HT1080 (cell line): Measurements from ENCODE around the gene CSPG5. TPM values are rescaled to one million over a fixed set of nuclear protein-coding genes. Genes with fewer than 3 reads are reported as not detected.

ENCODE experiments used
- DNase-seq: peaks from one replicate; pipeline ENCODE4 v3.0.0-alpha.2; 2015; ENCODE audit warnings: low read depth
- total RNA-seq: library from RNA; depleted of rRNA; stranded (reverse); fragments of >200 nt; shearing (Covaris generic); gene quantifications from 2 replicates; pipeline ENCODE4 v1.2.3, GENCODE V29; 2014

Gene CSPG5
- total RNA-seq, 1 experiment from 2014 or later: 0.93 TPM

DNA sequence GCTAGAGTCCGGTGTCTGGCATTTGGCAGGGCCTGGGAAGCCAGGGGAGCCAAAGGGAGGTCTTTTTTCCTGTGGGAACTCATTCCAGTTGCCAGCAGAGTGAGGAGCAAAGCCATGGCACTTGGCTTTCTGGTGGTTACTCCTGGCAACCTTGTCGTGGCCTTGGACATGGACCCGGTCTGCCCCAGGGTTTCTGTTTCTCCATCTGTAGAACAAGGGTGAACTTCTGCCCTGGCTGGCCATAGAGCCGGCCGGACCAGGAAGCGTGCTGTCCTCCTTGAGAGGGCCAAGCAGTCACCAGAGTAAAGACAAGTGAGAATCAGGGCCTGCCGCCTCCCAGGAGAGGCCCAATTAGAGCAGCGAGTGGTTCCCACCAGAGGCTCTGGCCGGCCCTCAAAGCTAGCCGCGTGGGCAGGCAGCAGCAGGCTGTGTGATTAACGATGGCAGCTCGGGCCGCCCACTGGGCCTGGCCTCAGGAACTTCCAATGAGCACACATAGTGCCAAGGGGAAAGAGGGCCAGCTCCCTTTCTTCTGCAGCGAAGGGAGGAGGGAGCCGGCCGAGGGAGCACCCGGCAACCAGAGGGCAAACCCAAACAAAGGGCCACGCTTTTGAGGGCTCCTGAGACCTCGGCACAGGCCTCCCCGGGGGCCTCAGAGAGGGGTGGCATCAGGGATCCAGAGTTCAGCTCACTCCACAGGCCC lies 36.0 kb downstream of the CSPG5 start:
- no peak for DNase-seq

DNA sequence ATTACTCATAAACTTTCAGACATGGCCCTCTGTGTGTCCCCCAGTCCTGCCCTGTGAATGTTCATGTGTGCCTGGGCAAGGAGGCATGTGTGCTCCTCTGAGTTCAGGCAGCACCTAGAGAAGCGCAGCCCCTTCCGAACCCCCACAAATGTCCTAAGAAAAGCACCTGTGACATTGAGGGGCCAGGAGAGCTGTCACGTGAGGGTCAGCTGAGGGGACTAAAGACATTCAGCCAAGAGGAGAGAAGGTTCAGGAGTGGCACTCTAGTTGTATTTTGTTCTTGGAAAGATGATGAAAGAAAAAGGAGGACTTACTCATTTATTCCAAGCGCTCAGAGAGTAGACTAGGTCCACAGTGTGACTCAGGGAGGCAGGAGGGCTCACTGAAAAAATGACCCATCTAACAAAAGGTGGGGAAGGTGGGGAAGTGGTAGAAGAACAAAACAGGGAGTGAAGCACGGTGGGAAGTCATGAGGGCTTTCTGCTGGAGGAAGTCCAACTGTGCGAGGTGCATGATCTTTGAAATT lies 37.0 kb downstream of the CSPG5 start:
- no peak for DNase-seq

DNA sequence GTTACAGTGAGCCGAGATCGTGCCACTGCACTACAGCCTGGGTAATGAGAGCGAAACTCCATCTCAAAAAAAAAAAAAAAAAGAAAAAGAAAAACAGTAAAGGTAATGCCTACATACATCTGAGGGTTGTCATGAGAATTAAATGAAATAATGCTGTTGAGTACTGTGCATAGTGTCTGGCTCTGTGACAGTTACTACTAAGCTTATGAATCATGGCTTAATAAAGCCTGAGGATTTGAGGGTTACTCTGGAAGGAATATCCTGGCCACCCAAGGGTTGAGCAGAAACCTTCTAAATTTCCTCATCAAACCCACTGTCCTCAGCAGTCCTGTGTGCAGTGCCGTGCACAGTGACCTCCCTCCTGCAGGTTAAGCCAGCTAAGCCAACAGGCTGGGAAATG lies 38.4 kb downstream of the CSPG5 start:
- no peak for DNase-seq

DNA sequence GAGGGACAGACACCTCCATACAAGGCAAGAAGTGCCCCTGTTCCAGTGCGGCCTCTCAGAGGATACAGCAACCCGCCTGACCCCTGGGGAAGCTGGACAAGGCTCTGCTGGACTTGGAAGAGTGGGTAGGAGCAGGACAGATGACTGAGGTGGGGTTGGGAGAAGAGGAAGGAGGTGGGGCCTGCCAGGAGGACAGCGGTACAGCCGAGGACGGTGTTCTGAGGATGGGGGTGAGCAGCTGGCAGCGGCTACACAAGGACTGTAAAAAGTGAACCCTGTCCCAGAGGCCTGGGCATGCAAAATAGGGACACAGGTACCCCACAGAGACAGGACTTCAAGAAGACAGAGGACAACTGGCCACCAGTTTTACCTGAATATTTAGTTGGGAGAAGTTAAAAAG lies 41.7 kb downstream of the CSPG5 start:
- DNase-seq: no peak

DNA sequence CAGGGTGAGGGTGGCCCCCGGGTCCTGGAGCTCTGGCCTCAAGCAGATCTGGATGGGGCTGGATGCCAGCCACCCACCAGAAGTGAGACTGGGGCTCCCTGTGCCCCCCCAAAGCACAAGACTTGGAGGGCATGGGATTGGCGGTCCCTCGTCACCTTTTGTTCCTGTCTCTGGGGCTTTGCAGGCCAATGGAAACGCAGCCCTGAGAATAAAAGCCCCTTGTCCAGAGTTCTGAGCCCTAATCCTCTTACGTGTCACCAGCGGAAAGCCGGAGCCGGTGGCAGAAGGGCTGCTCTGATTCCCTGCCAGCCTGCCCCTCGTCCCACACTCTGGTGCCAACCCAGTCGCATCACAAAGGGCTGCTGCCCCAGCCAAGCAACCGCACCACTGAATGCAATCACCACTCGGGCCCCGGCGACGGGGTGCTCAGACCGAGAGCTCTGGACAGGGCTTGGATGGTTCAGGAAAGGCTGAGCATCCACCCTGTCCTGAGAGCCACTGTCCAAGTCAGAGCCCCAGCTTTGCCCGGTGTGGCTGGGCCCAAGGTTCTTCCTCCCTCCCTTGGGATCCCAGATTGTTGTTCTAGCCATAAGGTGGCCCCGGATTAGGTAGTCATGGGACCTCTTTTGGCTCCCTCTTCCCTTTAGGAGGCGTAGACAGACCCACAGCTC lies 42.3 kb downstream of the CSPG5 start:
- DNase-seq: no peak

DNA sequence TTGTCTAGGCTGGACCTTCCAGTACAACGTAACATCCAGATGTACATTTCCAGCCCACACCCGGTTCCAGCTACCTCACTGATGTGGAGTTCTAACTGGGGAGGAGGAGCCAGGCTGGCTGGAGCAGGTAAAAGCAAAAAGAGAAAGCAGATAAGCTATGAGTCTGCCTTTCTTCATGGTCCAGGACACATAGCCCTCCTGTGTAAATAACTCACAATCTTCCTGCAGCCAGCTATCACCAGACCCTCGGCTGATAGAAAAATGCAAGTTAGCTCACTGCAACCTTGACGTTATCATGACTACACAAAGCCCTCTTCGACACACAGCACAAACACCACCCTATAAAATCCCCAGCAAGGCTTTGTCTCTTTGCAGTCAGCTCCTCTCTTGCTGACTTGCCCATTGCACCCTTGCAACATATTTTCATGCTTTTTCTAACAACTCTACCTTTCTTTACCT lies 44.6 kb downstream of the CSPG5 start:
- no peak for DNase-seq

DNA sequence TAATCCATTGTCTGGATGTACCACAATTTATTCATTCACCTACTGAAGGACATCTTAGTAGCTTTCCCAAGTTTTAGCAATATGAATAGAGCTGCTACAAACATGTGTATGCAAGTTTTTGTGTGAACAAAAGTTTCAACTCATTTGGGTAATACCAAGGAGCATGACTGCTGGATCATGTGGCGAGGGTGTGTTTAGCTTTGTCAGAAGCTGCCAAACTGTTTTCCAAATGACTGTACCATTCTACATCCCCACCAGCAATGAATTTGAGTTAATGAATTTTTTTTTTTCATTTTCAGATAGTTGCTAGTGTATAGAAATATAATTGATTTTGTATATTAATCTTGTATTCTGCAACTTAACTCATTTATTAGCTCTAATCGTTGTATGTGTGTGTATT lies 45.2 kb downstream of the CSPG5 start:
- no peak for DNase-seq

DNA sequence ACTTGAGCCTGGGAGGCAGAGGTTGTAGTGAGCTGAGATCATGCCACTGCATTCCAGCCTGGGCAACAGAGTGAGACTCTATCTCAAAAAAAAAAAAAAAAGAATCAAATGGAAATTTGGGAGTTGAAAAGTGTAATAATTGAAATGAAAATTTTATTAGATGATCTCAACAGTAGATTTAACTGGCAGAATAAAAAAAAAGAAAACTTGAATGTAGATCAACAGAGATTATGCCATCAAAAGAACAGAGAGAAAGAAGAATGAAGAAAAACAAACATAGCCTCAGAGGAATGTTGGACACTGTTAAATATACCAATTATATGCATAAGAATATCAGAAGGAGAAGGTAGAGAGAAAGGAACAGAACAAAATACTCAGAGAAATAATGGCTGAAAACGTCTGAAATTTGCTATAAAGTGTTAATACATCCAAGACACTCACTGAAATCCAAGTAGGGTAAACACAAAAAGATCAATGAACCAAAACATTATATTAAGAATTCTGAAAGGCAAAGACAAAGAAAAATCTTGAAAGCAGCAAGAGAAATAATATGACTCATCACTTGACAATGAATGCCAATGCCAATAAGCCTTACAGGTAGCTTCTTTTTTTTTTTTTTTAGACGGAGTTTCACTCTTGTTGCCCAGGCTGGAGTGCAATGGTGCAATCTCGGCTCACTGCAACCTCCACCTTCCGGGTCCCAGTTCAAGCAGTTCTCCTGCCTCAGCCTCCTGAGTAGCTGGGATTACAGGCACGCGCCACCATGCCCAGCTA lies 50.5 kb downstream of the CSPG5 start:
- DNase-seq: peak; percentile 26

DNA sequence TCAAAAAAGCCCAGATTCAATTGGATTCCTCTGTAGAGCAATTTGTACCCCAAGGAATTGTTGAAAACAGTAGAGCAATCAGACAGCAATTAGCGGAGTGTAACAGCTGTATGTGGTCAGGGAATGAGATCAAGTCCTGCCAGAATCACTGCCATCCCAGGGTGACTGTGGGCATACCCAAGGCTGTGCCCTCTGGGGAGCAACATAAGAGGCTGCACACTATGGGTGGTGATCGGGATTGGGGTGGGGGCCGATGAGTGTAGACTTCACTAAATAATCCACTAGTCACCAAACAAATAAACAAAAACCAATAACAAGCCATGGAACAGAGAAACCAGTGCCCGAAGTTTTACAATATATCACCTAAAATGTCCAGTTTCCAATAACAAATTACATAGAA lies 53.0 kb downstream of the CSPG5 start:
- DNase-seq: no peak

DNA sequence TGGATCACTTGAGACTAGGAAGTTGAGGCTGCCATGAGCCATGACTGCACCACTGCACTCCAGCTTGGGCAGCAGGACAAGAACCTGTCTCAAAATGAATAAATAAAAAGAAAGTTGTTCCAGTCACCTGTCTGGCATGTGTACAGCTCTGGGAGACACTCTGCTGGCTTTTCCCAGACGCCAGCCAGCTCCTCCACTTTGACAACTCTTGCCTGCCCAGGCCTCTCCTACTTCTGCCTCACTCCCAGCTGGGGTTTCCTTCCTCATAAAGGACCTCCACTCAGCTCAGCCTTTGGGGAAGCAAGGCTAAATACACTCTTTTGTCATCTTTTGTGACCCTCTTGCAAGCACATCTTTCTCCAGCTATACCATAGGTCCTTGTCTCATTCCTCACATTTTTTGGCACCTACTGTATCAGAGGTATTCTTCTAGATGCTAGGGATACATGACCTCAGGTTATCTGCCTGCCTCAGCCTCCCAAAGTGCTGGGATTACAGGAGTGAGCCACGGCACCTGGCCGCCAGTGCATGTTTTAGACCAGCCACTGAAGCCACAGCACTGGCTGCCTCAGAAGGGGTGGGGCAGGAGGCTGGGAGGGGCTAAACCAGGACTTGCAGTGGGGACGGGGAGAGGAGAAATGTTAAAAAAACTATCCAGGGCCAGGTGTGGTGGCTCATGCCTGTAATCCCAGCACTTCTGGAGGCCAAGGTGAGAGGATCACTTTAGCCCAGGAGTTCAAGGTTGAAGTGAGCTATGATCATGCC lies 55.2 kb downstream of the CSPG5 start:
- DNase-seq: no peak

DNA sequence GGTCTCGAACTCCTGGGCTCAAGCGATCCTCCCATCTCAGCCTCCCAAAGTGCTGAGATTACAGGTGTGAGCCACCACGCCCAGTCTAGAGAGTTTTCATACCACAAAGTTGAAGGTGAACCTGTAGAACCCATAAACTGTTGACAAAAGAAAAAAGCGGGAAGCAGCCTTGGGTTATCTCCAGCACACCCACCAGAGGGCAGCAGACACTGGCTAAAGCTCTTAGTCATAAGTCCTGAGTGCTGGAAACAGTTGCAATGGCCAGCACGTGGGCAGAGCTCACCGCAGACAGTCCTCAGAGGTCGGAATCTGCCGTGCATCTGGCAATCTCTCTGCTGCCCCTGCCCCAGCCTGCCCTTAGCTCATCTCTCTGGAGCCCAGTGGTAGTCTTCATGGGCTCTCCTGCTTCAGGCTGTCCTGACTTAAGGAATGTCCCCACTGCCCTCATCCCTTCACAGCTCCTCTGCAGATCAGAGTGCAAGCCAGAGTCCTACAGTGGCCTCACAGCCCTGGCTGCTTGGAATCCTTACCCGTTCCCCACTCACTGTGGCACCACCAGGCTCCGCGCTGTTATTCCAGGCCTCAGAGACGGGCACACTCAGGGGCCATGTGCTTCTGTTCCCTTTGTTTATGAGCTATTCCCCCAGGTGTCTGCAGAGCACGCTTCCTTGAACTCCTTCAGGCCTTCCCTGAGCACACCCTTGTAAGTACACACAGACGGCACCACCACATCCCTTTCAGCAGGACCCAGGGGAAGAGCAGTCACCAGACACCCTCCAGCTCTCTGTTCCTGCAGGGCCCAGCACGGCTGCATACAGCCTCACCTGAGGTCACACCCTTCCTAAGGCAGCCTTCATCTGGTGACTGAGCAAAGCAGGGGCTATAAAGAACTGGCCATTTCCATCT lies 56.3 kb downstream of the CSPG5 start:
- DNase-seq: peak; percentile 84

DNA sequence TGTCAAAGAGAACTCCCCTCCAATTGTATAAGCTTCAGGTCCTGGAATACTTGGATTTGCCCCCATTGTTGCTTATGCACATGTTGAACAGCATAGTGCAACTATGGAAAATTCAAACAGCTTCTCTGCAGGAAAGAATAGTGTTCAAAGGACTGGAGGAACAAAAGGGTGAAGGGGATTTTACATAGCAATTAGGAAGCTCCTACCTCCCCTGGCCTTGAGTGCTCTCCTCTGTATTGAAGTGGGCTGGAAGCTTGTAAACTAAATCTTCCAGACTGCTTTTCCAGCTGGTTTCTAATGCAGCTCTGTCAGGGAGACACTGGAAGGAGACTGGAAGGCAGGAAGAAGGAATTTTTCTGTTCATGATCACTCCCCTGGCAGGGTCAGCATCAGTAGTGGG lies 57.9 kb downstream of the CSPG5 start:
- no peak for DNase-seq

DNA sequence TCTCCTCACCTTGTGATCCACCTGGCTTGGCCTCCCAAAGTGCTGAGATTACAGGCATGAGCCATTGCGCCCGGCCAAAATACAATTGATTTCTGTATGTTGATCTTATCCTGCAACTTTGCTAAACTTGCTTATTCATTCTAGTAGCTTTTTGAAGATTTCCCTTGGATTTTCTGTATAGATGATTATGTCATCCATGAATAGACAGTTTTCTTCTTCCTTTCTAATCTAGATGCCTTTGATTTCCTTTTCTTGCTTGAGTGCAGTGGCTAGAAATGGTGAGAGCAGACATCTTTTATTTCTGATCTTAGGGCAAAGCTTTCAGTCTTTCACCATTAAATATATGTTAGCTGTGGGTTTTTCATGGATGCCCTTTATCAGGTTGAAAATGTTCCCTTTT lies 60.7 kb downstream of the CSPG5 start:
- no peak for DNase-seq

DNA sequence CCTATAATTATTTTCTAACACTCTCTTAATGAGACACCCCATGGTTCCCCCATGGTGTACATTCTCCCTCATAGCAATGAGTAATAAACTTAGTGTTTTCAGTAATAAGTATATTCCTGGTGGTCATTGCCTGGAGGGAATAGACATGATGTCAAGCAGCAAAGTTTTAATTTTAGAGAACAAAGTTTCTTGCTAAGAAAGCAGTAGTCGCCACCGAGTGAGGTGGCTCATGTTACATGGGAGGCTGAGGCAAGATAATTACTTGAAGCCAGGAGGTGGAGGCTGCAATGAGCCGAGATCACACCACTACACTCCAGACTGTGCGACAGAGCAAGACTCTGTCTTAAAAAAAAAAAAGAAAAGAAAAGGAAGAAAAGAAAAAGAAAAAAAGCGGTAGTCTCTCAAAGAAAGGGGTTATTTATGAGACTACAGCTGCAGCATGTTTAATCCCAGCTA lies 62.8 kb downstream of the CSPG5 start:
- DNase-seq: no peak

DNA sequence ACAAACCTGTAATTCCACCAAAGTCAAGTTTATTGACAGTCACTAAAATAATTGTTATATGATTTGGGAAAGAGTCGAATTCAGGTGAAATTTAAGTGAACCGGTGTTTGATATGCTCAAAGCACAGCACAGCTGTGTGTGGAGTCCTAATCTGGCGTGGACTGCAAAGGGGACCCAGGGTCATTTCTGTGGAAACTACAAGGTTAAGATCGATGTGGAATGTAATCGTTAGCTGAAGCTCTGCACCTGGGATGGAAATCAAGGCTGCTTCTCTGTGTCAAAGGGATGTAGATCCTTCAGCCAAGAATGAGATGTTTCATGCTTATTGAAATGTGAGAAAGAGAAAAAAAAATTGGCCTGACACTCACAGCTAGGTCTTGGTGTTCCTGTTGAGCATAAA lies 63.6 kb downstream of the CSPG5 start:
- DNase-seq: no peak

DNA sequence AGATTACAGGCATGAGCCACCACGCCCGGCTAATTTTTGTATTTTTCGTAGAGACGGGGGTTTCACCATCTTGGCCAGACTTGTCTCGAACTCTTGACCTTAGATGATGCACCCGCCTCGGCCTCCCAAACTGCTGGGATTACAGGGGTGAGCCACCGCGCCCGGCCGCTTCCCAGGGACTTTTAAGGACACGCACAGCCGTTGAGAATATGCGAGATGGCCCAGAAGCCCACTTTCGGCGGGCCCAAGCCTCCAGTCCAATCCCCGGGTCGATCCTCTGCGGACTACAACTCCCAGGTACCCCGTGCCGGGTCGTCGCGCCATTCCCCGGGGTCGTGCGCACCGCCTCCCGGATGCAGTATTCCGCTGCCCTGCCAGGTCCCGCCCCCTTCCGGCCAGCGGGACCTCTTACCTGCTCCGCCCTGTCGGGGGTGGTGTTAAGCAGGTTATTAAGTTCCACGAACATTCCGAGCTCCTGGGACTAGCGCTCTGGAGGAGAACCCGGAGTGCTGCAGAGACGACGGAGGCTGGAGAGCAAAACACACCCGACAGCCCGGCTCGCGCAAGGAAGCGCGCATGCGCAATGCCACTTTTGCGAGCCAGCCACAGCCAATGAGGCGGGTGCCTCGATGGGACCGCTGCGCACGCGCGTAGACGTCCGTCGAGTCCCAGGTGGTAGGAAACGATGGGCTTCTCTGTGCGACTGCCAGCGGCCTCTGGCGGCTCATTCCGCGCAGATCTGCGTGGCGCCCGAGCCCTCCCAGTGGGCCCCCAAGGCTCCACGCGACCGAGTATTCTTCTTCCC lies 65.3 kb downstream of the CSPG5 start, which contains the start of gene ELP6:
Gene ELP6, minus strand, starts transcription at position 588 of the 805 bp plus-strand sequence. Its CDS starts 122 bp downstream, at position 466.
- peak; percentile 96 for DNase-seq

DNA sequence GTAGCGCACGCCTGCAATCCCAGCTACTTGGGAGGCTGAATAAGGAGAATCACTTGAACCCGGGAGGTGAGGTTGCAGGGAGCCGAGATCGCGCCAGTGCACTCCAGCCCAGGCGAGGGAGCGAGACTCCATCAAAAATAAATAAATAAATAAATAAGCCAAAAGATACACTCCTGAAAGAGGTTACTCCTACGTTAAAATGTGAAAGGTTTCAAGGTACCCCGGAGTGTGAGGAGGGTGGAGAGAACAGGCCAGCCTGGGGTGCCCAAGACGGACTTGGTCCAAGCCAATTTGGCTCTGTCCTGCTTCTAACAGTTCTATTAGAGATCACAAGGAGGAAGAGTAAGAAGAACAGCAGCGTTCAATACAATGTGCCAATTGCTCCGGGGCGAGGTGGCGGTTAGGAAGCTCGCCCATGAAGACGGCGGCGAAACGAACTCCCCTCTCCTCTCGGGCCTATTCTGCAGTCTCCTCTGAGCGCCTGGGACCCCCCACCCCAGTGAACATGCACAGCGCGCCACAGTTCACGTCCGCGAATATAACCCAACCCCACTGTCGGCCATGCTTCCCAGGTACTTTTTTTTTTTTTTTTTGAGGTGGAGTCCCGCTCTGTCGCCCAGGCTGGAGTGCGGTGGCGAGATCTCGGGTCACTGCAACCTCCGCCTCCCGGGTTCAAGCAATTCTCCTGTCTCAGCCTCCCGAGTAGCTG lies 66.1 kb downstream of the CSPG5 start:
- DNase-seq: peak; percentile 20
